HEK293 (cell line): Measurements from ENCODE around the gene GLCE.

ENCODE experiments used
- CTCF ChIA-PET: fragments of 350-600 bp; formaldehyde crosslinking; extraction: SDS; loops from one replicate; lab custom pipeline; 2021; ENCODE audit warnings: antibody characterized with exemption; lab: Yijun Ruan, JAX
- POLR2A ChIA-PET: fragments of 300-600 bp; formaldehyde crosslinking; extraction: SDS; loops from one replicate; lab custom pipeline; 2020; ENCODE audit warnings: antibody characterized with exemption, inconsistent platforms; lab: Yijun Ruan, JAX
- H3K27ac ChIP-seq: fragments of 200-500 bp; sonication (Bioruptor generic); 2 replicates; pipeline ENCODE4 v1.5.1; 2014; ENCODE audit warnings: low read depth, low read length, control low read depth, inconsistent platforms; ENCODE audit errors: extremely low read depth
- H3K36me3 ChIP-seq, 2 experiments: fragments of 200-500 bp in 1 of 2; sonication (Bioruptor generic) in 1 of 2; 1 replicate in 1 of 2; 2 replicates in 1 of 2; pipeline ENCODE4 v1.5.1; 2014 to 2017; ENCODE audit warnings: inconsistent platforms in 2 of 2, low read length in 2 of 2; ENCODE audit not compliant: control insufficient read depth in 2 of 2, insufficient read depth in 1 of 2
- H3K4me1 ChIP-seq: fragments of 200-500 bp; sonication (Bioruptor generic); 2 replicates; pipeline ENCODE4 v1.5.1; 2014; ENCODE audit warnings: mild to moderate bottlenecking, low read length, inconsistent platforms; ENCODE audit not compliant: control insufficient read depth, insufficient read depth
- H3K4me3 ChIP-seq: 2 replicates; pipeline ENCODE4 v1.5.1; 2011; ENCODE audit warnings: low read depth, mild to moderate bottlenecking, control low read depth, low read length, moderate library complexity
- H3K9me3 ChIP-seq: fragments of 200-500 bp; sonication (Bioruptor generic); 2 replicates; pipeline ENCODE4 v1.5.1; 2014; ENCODE audit warnings: low read depth, low read length, inconsistent platforms; ENCODE audit not compliant: control insufficient read depth, insufficient read depth
- BCL11B ChIP-seq: fragments of 450-650 bp; formaldehyde crosslinking; IDR thresholded peaks from 2 replicates; pipeline ENCODE4 v1.5.1; 2016; ENCODE audit warnings: low read depth, missing biosample characterization, missing genetic modification characterization
- FEZF1 ChIP-seq: fragments of 450-650 bp; formaldehyde crosslinking; IDR thresholded peaks from 2 replicates; pipeline ENCODE4 v1.5.1; 2016; ENCODE audit warnings: missing biosample characterization, missing genetic modification characterization
- GFI1B ChIP-seq: fragments of 450-650 bp; formaldehyde crosslinking; IDR thresholded peaks from 2 replicates; pipeline ENCODE4 v1.5.1; 2016; ENCODE audit warnings: missing biosample characterization, missing genetic modification characterization
- GLI4 ChIP-seq: fragments of 450-650 bp; formaldehyde crosslinking; IDR thresholded peaks from 2 replicates; pipeline ENCODE4 v1.5.1; 2016; ENCODE audit warnings: missing biosample characterization, missing genetic modification characterization
- HOXD13 ChIP-seq: sonication (generic); formaldehyde crosslinking; IDR thresholded peaks from 2 replicates; pipeline ENCODE4 v1.8.0; 2022; ENCODE audit warnings: missing genetic modification reagents, borderline replicate concordance
- KLF10 ChIP-seq: fragments of 450-650 bp; IDR thresholded peaks from 2 replicates; pipeline ENCODE4 v1.5.1; 2018; ENCODE audit warnings: missing biosample characterization, mild to moderate bottlenecking, missing genetic modification characterization
- KLF7 ChIP-seq: fragments of 450-650 bp; formaldehyde crosslinking; IDR thresholded peaks from 2 replicates; pipeline ENCODE4 v1.5.1; 2016; ENCODE audit warnings: missing biosample characterization, missing genetic modification characterization, borderline replicate concordance
- MEIS1 ChIP-seq: sonication (generic); formaldehyde crosslinking; IDR thresholded peaks from 2 replicates; pipeline ENCODE4 v1.8.1; 2022; ENCODE audit warnings: missing genetic modification reagents, mild to moderate bottlenecking, borderline replicate concordance
- MZF1 ChIP-seq: fragments of 450-650 bp; formaldehyde crosslinking; IDR thresholded peaks from 2 replicates; pipeline ENCODE4 v1.5.1; 2017; ENCODE audit warnings: missing biosample characterization, missing genetic modification characterization, borderline replicate concordance
- PRDM6 ChIP-seq: fragments of 450-650 bp; formaldehyde crosslinking; IDR thresholded peaks from 2 replicates; pipeline ENCODE4 v1.5.1; 2017; ENCODE audit warnings: missing biosample characterization, missing genetic modification characterization
- REPIN1 ChIP-seq: fragments of 450-650 bp; formaldehyde crosslinking; IDR thresholded peaks from 2 replicates; pipeline ENCODE4 v1.5.1; 2017; ENCODE audit warnings: missing biosample characterization, missing genetic modification characterization, low read depth
- YY1 ChIP-seq: fragments of 450-650 bp; formaldehyde crosslinking; IDR thresholded peaks from 2 replicates; pipeline ENCODE4 v1.5.1; 2018; ENCODE audit warnings: missing biosample characterization, missing genetic modification characterization
- YY2 ChIP-seq: fragments of 450-650 bp; formaldehyde crosslinking; IDR thresholded peaks from 2 replicates; pipeline ENCODE4 v1.5.1; 2016; ENCODE audit warnings: missing biosample characterization, missing genetic modification characterization
- ZBTB11 ChIP-seq: fragments of 450-650 bp; formaldehyde crosslinking; conservative IDR thresholded peaks from 2 replicates; pipeline ENCODE4 v1.5.1; 2016; ENCODE audit warnings: low read depth, missing biosample characterization, missing genetic modification characterization
- ZBTB17 ChIP-seq: fragments of 450-650 bp; formaldehyde crosslinking; IDR thresholded peaks from 2 replicates; pipeline ENCODE4 v1.5.1; 2016; ENCODE audit warnings: missing biosample characterization, missing genetic modification characterization
- ZFP69B ChIP-seq: fragments of 450-650 bp; formaldehyde crosslinking; IDR thresholded peaks from 2 replicates; pipeline ENCODE4 v1.5.1; 2016; ENCODE audit warnings: missing biosample characterization, missing genetic modification characterization
- ZNF112 ChIP-seq: fragments of 450-650 bp; formaldehyde crosslinking; IDR thresholded peaks from 2 replicates; pipeline ENCODE4 v1.5.0; 2017; ENCODE audit warnings: missing biosample characterization, missing genetic modification characterization
- ZNF121 ChIP-seq: fragments of 450-650 bp; formaldehyde crosslinking; IDR thresholded peaks from 2 replicates; pipeline ENCODE4 v1.5.1; 2016; ENCODE audit warnings: missing biosample characterization, missing genetic modification characterization
- ZNF155 ChIP-seq: fragments of 450-650 bp; formaldehyde crosslinking; IDR thresholded peaks from 2 replicates; pipeline ENCODE4 v1.5.1; 2016; ENCODE audit warnings: missing biosample characterization, missing genetic modification characterization
- ZNF16 ChIP-seq: fragments of 450-650 bp; formaldehyde crosslinking; IDR thresholded peaks from 2 replicates; pipeline ENCODE4 v1.5.1; 2016; ENCODE audit warnings: low read depth, missing biosample characterization, missing genetic modification characterization
- ZNF18 ChIP-seq: fragments of 450-650 bp; formaldehyde crosslinking; IDR thresholded peaks from 2 replicates; pipeline ENCODE4 v1.5.1; 2016; ENCODE audit warnings: missing biosample characterization, missing genetic modification characterization
- ZNF19 ChIP-seq: fragments of 450-650 bp; formaldehyde crosslinking; IDR thresholded peaks from 2 replicates; pipeline ENCODE4; 2016; ENCODE audit warnings: missing biosample characterization, missing genetic modification characterization, low read depth
- ZNF211 ChIP-seq: fragments of 450-650 bp; formaldehyde crosslinking; IDR thresholded peaks from 2 replicates; pipeline ENCODE4 v1.5.1; 2016; ENCODE audit warnings: low read depth, missing biosample characterization, missing genetic modification characterization
- ZNF341 ChIP-seq: fragments of 450-650 bp; formaldehyde crosslinking; IDR thresholded peaks from 2 replicates; pipeline ENCODE4; 2016; ENCODE audit warnings: low read depth, missing biosample characterization, missing genetic modification characterization
- ZNF544 ChIP-seq: fragments of 450-650 bp; formaldehyde crosslinking; IDR thresholded peaks from 2 replicates; pipeline ENCODE4 v1.5.0; 2017; ENCODE audit warnings: missing biosample characterization, missing genetic modification characterization
- ZNF654 ChIP-seq: fragments of 450-650 bp; formaldehyde crosslinking; IDR thresholded peaks from 2 replicates; pipeline ENCODE4 v1.5.1; 2016; ENCODE audit warnings: low read depth, missing biosample characterization, missing genetic modification characterization
- ZNF664 ChIP-seq: fragments of 450-650 bp; formaldehyde crosslinking; IDR thresholded peaks from 2 replicates; pipeline ENCODE4 v1.5.1; 2016; ENCODE audit warnings: missing biosample characterization, missing genetic modification characterization
- ZNF704 ChIP-seq: fragments of 450-650 bp; formaldehyde crosslinking; IDR thresholded peaks from 2 replicates; pipeline ENCODE4 v1.5.1; 2016; ENCODE audit warnings: missing biosample characterization, missing genetic modification characterization
- ZNF768 ChIP-seq: fragments of 450-650 bp; formaldehyde crosslinking; IDR thresholded peaks from 2 replicates; pipeline ENCODE4 v1.5.1; 2018; ENCODE audit warnings: missing biosample characterization, mild to moderate bottlenecking, missing genetic modification characterization
- ZNF791 ChIP-seq: fragments of 450-650 bp; formaldehyde crosslinking; IDR thresholded peaks from 2 replicates; pipeline ENCODE4 v1.5.1; 2016; ENCODE audit warnings: missing biosample characterization, missing genetic modification characterization
- ZSCAN30 ChIP-seq: fragments of 450-650 bp; IDR thresholded peaks from 2 replicates; pipeline ENCODE4 v1.5.1; 2018; ENCODE audit warnings: missing biosample characterization, mild to moderate bottlenecking, missing genetic modification characterization, moderate library complexity
- ZSCAN4 ChIP-seq: fragments of 450-650 bp; formaldehyde crosslinking; IDR thresholded peaks from 2 replicates; pipeline ENCODE4 v1.5.1; 2017; ENCODE audit warnings: missing biosample characterization, missing genetic modification characterization

The GLCE gene

GRCh38 chr15:69234676-69235075 lies 74.2 kb downstream of the GLCE start:
- no peak overlapping the region for H3K4me3 ChIP-seq
- H3K9me3 ChIP-seq = no peaks in the 10 kb centered on the region
- CTCF ChIA-PET = no interaction called here
- peaks cover 3% of the 10 kb centered on the region for H3K4me1 ChIP-seq
- POLR2A ChIA-PET = no interaction called here
- H3K36me3 ChIP-seq = no peaks in the 10 kb centered on the region
- no peak overlapping the region for H3K27ac ChIP-seq
- TF ChIP-seq ZNF16 (tag by site-specific recombination) = no peak
- TF ChIP-seq REPIN1 = no peak
- TF ChIP-seq ZNF664 (tag by site-specific recombination) = no peak
- 0 out of 2 replicates have a peak, but pooled peaks have one; percentile 14 for TF ChIP-seq ZBTB11 (tag by site-specific recombination)
- TF ChIP-seq KLF10 (tag by site-specific recombination) = no peak
- no peak for TF ChIP-seq ZNF791 (tag by site-specific recombination)
- no peak for TF ChIP-seq YY2
- peak; percentile 67 for TF ChIP-seq FEZF1 (tag by site-specific recombination)
- no peak for TF ChIP-seq MZF1 (tag by site-specific recombination)
- TF ChIP-seq ZNF341 (tag by site-specific recombination) = no peak
- no peak for TF ChIP-seq HOXD13 (CRISPR knock-in tag)
- no peak for TF ChIP-seq MEIS1
- no peak for TF ChIP-seq ZSCAN4 (tag by site-specific recombination)
- TF ChIP-seq ZNF155 = no peak
- no peak for TF ChIP-seq KLF7 (tag by site-specific recombination)
- no peak for TF ChIP-seq GLI4 (tag by site-specific recombination)
- no peak for TF ChIP-seq ZNF544 (tag by site-specific recombination)
- 0 out of 2 replicates have a peak, but pooled peaks have one; percentile 15 for TF ChIP-seq ZNF18
- no peak for TF ChIP-seq ZNF704
- TF ChIP-seq YY1 (tag by site-specific recombination) = no peak
- TF ChIP-seq ZFP69B (tag by site-specific recombination) = no peak
- TF ChIP-seq ZNF19 (tag by site-specific recombination) = no peak
- no peak for TF ChIP-seq ZNF112 (tag by site-specific recombination)
- 0 out of 2 replicates have a peak, but pooled peaks have one; percentile 22 for TF ChIP-seq BCL11B
- TF ChIP-seq ZBTB17 (tag by site-specific recombination) = no peak
- no peak for TF ChIP-seq ZNF654 (tag by site-specific recombination)
- TF ChIP-seq GFI1B (tag by site-specific recombination) = no peak; the same call in 1 of the 2 replicates
- peak; percentile 85 for TF ChIP-seq PRDM6 (tag by site-specific recombination)
- TF ChIP-seq ZNF121 = no peak
- TF ChIP-seq ZSCAN30 = 0 out of 2 replicates have a peak, but pooled peaks have one; percentile 32
- no peak for TF ChIP-seq ZNF211 (tag by site-specific recombination)
- no peak for TF ChIP-seq ZNF768 (tag by site-specific recombination)
